ES-I3 (cell line): ENCODE measurements around the gene ABCF1.

Source experiments
- H3K36me3 ChIP-seq: 2 replicates; pipeline ENCODE4 v1.6.1; 2013; ENCODE audit warnings: mild to moderate bottlenecking, low read length, control low read depth, moderate library complexity; ENCODE audit not compliant: insufficient read depth
- H3K4me1 ChIP-seq: 2 replicates; pipeline ENCODE4 v1.6.1; 2013; ENCODE audit warnings: mild to moderate bottlenecking, control low read depth, low read length; ENCODE audit not compliant: insufficient read depth
- H3K9ac ChIP-seq: 2 replicates; pipeline ENCODE4 v1.6.1; 2013; ENCODE audit warnings: low read depth, mild to moderate bottlenecking, low read length, moderate library complexity
- H3K9me3 ChIP-seq: 2 replicates; pipeline ENCODE4 v1.6.1; 2013; ENCODE audit warnings: mild to moderate bottlenecking, low read length, moderate library complexity; ENCODE audit not compliant: control insufficient read depth, insufficient read depth

ABCF1 gene

GRCh38 chr6:30615958-30616810, 44.9 kb downstream of the ABCF1 start:
- Histone ChIP-seq H3K36me3 (peaks cover 17% of the 10 kb centered on the region), H3K4me1 (peaks cover 6% of the 10 kb centered on the region; the same call in 1 of the 2 replicates), H3K9me3 (no peaks in the 10 kb centered on the region)

GRCh38 chr6:30616811-30617564, 45.7 kb downstream of the ABCF1 start, which contains the start of gene PPP1R10:
Gene PPP1R10 (minus strand): TSS chr6:30617243. CDS start chr6:30609944, 7,299 bp downstream.
- H3K4me1 ChIP-seq = peaks cover 6% of the 10 kb centered on the region; the same call in 1 of the 2 replicates
- H3K9ac ChIP-seq = peak within 1 kb of the TSS; percentile 99
- peaks cover 16% of the 10 kb centered on the region for H3K36me3 ChIP-seq
- H3K9me3 ChIP-seq = no peaks in the 10 kb centered on the region

More at GRCh38 chr6:30615958-30616810, 44.9 kb downstream of the ABCF1 start:
- H3K9ac ChIP-seq = peak overlapping the region; percentile 99

- Histone ChIP-seq H3K36me3 (peaks cover 19% of the 10 kb centered on the region), H3K9ac (peak within 1 kb of the TSS; percentile 99), H3K9me3 (no peaks in the 10 kb centered on the region), H3K4me1 (peaks cover 6% of the 10 kb centered on the region; the same call in 1 of the 2 replicates)
These were observed 46.5 kb downstream of the ABCF1 start, which contains the start of gene MRPS18B for GRCh38 chr6:30617565-30618269. Gene MRPS18B (plus strand): TSS chr6:30617840. CDS start chr6:30617866, 26 bp downstream.

GRCh38 chr6:30618270-30618797, 47.1 kb downstream of the ABCF1 start:
- peak overlapping the region; percentile 69 for H3K9ac ChIP-seq
- H3K4me1 ChIP-seq = peaks cover 6% of the 10 kb centered on the region; the same call in 1 of the 2 replicates
- peaks cover 22% of the 10 kb centered on the region for H3K36me3 ChIP-seq
- no peaks in the 10 kb centered on the region for H3K9me3 ChIP-seq

DNA sequence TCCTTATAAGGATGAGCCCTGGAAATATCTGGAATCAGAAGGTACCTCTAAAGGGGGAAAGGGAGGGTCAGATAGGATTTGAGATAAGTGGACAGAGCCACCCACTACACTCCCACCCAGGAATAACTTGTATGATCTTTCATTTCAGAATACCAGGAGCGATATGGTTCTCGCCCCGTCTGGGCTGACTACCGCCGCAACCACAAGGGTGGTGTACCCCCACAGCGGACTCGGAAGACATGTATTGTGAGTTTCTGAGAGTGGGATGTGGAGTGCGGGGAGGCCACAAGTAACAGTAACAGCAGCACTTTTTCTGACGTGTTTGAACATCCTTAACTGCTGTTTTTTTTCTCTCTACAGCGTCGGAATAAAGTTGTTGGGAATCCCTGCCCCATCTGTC, 48.3 kb downstream of the ABCF1 start:
- no peak overlapping the region for H3K9ac ChIP-seq
- peaks cover 25% of the 10 kb centered on the region for H3K36me3 ChIP-seq

GRCh38 chr6:30625511-30625910, 54.3 kb downstream of the ABCF1 start:
- Histone ChIP-seq H3K36me3 (peaks cover 20% of the 10 kb centered on the region), H3K9ac (no peak overlapping the region), H3K4me1 (no peaks in the 10 kb centered on the region), H3K9me3 (no peaks in the 10 kb centered on the region)

More for the DNA sequence above, 48.3 kb downstream of the ABCF1 start:
- H3K9me3 ChIP-seq = no peaks in the 10 kb centered on the region
- peaks cover under 1% of the 10 kb centered on the region; the same call in 1 of the 2 replicates for H3K4me1 ChIP-seq

- H3K9ac ChIP-seq = peak within 1 kb of the TSS; percentile 93
- H3K4me1 ChIP-seq = no peaks in the 10 kb centered on the region
- H3K36me3 ChIP-seq = peaks cover 22% of the 10 kb centered on the region
- H3K9me3 ChIP-seq = no peaks in the 10 kb centered on the region
These were observed 55.5 kb downstream of the ABCF1 start, which contains the start of gene ATAT1 for GRCh38 chr6:30626484-30627366. Gene ATAT1 (plus strand): TSS chr6:30626874.

DNA sequence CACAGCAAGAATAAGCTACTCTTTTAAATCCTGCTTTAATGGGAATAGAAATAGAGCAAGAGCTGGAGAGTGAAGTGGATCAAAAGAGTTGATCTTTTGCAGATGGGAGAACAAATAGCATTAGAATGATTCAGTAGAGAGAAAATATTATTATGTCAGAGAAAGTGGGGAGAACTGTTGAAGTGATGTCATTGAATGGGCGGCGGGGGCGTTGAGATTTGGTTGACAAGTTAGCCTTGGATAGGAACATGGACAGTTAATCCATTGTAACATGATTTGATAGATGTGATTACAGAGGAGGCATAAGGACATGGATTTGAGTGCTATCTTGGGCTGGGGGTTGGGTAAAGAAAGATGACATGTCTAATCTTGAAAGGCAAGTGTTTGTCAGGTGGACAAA, 64.6 kb downstream of the ABCF1 start:
- Histone ChIP-seq H3K9me3 (no peaks in the 10 kb centered on the region), H3K36me3 (peaks cover 6% of the 10 kb centered on the region; the same call in 1 of the 2 replicates), H3K4me1 (no peaks in the 10 kb centered on the region), H3K9ac (no peak overlapping the region)

DNA sequence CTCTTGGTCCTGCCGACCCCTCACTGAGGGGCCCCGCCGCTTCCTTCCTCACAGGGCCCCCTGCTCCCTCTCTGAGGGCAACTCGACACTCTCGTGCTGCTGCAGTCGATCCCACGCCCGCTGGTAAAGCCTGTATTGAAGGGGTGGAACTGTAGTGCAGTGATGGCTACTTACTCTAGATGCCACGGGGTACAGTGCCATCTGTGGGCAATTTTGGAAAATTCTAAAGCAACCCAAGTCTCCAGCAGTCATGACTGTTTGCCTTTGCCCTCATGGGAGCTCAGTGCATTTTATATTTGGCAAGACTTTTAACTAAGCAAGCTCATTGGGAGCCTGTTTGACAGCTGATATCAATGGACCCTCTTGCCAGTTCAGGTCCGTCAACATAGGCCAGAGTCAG, 69.2 kb downstream of the ABCF1 start:
- Histone ChIP-seq H3K36me3 (peaks cover 9% of the 10 kb centered on the region; the same call in 1 of the 2 replicates), H3K9ac (no peak overlapping the region), H3K9me3 (no peaks in the 10 kb centered on the region), H3K4me1 (no peaks in the 10 kb centered on the region)

GRCh38 chr6:30641048-30641447, 69.8 kb downstream of the ABCF1 start:
- Histone ChIP-seq H3K9me3 (no peaks in the 10 kb centered on the region), H3K9ac (no peak overlapping the region), H3K36me3 (peaks cover 5% of the 10 kb centered on the region; the same call in 1 of the 2 replicates), H3K4me1 (no peaks in the 10 kb centered on the region)
